Nephron progenitor cell (in vitro differentiated cells): ENCODE results near the gene DET1.

Experiments
- DNase-seq: peaks from one replicate; pipeline ENCODE4 v3.0.0; 2021
- H3K27ac Mint-ChIP-seq: 2 replicates; pipeline ENCODE4 v1.8.0; 2021; ENCODE audit warnings: mild to moderate bottlenecking, moderate library complexity, mixed read lengths
- H3K27me3 Mint-ChIP-seq: 2 replicates; pipeline ENCODE4 v1.8.0; 2021; ENCODE audit warnings: mild to moderate bottlenecking, low read depth, mixed read lengths; ENCODE audit not compliant: poor library complexity
- H3K36me3 Mint-ChIP-seq: 2 replicates; pipeline ENCODE4 v1.8.0; 2021; ENCODE audit warnings: low read depth, mixed read lengths
- H3K4me1 Mint-ChIP-seq: 2 replicates; pipeline ENCODE4 v1.8.0; 2021; ENCODE audit warnings: mixed read lengths
- H3K4me3 Mint-ChIP-seq: 2 replicates; pipeline ENCODE4 v1.8.0; 2021; ENCODE audit warnings: mild to moderate bottlenecking, moderate library complexity, mixed read lengths
- H3K9me3 Mint-ChIP-seq: 2 replicates; pipeline ENCODE4 v1.8.0; 2021; ENCODE audit warnings: mild to moderate bottlenecking, moderate library complexity, mixed read lengths
- TF ChIP-seq, protein P1 (sequence below): fragments of 200-600 bp; sonication (generic); IDR thresholded peaks from 2 replicates; pipeline ENCODE4 v1.5.0; 2021; ENCODE audit warnings: antibody characterized with exemption

Gene DET1

DNA sequence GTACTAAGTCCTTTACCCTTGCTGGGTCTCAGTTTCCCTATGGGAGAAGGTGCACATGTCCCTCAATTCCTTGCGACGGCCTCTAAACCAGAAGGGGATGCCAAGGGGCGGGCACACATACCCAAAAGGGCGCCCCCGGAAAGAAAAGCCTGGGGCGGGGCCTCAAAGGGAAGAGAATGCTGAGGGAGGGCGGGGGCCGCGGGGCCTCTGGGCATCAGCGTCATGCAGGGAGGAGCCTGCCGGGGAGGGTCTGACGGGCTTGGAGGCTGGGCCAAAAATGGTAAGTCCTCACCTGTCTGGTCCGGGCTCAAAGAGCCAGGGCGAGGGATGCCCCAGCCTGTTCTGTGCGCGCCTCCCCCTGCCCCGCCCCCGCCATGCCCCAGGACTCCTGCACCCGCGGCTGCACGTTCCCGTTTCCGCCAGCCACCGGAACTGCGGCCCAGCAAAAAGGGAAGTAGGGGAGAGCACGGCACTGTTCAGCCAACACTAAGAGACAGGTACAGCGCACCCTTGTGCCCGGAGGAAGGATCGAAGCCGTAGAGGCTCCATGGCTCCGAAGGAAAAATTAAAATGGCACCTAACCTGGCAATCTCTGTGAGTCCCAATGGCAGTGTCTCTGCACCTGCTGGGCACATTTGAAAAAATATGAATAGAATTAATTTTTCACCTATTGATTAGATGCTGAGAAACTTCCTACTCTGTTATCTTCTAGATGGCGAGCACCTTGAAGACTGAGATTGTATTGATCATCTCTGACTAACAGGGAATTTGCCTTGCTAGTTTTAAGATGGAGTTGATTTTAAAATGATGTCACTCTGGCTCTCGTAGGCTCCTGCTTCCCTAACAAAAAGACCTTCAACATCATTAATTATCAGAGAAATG, at the start of gene DET1:
DET1 (minus strand) TSS at position 434 of the 882 bp plus-strand sequence. CDS start 14,976 bp downstream, outside the sequence.
- DNase-seq = peak; percentile 87
- TF ChIP-seq, protein P1, sequence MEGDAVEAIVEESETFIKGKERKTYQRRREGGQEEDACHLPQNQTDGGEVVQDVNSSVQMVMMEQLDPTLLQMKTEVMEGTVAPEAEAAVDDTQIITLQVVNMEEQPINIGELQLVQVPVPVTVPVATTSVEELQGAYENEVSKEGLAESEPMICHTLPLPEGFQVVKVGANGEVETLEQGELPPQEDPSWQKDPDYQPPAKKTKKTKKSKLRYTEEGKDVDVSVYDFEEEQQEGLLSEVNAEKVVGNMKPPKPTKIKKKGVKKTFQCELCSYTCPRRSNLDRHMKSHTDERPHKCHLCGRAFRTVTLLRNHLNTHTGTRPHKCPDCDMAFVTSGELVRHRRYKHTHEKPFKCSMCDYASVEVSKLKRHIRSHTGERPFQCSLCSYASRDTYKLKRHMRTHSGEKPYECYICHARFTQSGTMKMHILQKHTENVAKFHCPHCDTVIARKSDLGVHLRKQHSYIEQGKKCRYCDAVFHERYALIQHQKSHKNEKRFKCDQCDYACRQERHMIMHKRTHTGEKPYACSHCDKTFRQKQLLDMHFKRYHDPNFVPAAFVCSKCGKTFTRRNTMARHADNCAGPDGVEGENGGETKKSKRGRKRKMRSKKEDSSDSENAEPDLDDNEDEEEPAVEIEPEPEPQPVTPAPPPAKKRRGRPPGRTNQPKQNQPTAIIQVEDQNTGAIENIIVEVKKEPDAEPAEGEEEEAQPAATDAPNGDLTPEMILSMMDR = peak; percentile 58
- H3K27ac Mint-ChIP-seq = peak within 1 kb of the TSS; percentile 84
- peaks cover 14% of the 10 kb centered on the region for H3K9me3 Mint-ChIP-seq
- H3K36me3 Mint-ChIP-seq = peaks cover 17% of the 10 kb centered on the region
- peak within 1 kb of the TSS; percentile 90 for H3K4me3 Mint-ChIP-seq
- H3K27me3 Mint-ChIP-seq = peaks cover 4% of the 10 kb centered on the region
- H3K4me1 Mint-ChIP-seq = peaks cover 27% of the 10 kb centered on the region

DNA sequence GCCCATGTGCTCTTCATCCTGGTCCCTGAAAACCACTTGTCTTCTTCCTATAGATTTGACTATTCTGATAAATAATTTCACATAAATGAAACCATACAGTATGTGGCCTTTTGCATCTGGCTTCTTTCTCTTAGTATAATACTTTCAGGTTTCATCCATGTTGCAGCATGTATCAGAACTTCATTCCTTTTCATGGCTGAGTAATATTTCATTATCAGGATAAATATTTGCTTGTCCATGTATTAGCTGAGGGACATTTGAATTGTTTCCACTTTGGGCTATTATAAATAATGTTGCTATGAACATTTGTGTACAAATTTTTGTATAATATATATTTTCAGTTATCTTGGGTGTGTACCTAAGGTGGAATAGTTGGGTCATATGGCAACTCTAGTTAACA, 44.9 kb upstream of the DET1 start:
- Mint-ChIP-seq H3K4me3 (no peak overlapping the region), H3K27me3 (peaks cover 39% of the 10 kb centered on the region), H3K36me3 (no peaks in the 10 kb centered on the region), H3K27ac (no peak overlapping the region), H3K9me3 (no peaks in the 10 kb centered on the region), H3K4me1 (peaks cover 19% of the 10 kb centered on the region)
- TF ChIP-seq, protein P1 = no peak
- DNase-seq = no peak

DNA sequence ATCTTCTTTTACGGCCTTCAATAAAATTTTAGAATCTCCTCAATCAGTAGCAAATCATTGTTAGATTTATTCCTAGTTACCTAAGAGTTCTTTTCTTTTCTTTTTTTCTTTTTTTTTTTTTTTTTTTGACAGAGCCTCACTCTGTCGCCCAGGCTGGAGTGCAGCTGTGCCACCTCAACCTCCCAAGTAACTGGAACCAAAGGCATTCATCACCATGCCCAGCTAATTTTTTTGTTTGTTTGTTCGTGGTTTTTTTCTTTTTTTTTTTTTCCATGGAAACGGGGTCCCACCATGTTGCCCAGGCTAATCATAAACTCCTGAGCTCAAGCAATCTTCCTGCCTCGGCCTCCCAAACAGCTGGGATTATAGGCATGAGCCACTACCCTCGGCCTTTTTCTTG, 44.3 kb upstream of the DET1 start:
- Mint-ChIP-seq H3K27ac (no peak overlapping the region), H3K36me3 (no peaks in the 10 kb centered on the region), H3K4me1 (peaks cover 25% of the 10 kb centered on the region), H3K9me3 (no peaks in the 10 kb centered on the region), H3K27me3 (peaks cover 37% of the 10 kb centered on the region), H3K4me3 (no peak overlapping the region)
- DNase-seq = no peak
- TF ChIP-seq, protein P1 = no peak

DNA sequence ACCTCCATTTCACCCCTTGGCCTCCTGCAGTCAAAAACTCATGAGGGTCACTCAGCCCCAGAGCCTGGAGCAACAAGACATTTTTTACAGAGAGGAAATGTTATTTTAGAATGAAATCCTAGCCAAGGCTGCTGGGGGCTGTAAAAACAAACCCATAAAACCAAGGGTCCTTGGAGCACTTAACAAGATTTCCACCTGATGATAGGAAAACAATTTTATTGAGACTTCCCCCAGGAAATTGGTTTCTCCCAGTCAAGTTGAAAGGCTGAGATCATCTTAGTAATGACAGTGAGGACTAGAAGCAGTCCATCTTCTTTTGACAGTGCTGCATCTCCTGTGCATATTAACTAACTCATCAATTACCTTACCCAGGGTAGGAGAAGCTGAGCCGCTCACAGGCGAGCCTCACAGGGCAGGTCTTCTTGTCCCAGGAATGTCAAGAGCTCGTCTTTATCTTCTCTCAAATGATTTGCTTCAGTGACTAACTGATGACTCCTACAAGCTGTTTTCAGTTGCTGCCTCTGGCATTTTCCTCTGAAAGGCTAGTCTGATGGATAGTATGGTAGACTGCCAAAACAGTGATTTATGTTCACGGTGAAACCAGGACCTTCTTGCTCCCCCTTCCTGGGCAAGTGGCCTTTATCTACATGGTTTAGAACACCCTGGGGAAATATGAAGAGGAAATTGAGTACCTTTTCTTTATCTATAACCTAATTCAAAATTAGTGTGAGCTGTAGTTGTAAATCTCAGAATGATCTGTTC, 40.1 kb upstream of the DET1 start:
- Mint-ChIP-seq H3K4me3 (peak overlapping the region; percentile 45), H3K9me3 (peaks cover 8% of the 10 kb centered on the region), H3K27me3 (peaks cover 17% of the 10 kb centered on the region), H3K4me1 (peaks cover 35% of the 10 kb centered on the region), H3K27ac (peak overlapping the region; percentile 86), H3K36me3 (no peaks in the 10 kb centered on the region)
- DNase-seq = no peak
- TF ChIP-seq, protein P1 = no peak

DNA sequence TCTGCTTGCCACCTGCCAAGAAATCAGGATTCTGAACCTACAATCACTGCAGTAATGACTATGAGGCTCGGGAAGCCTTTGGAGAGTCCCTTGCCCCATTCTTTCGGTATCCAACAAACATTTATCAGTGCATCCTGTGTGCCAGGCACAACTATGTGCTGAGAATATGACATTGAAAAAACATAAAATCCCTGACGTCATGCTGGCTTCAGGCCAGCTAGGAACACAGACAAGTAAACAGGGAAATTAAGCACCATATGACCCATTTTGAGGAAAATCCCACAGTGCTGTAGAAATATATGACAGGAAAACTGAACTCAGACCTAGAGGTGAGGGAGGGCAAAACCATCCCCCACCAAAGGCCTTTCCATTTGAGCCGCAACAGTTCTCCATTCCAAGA, 34.1 kb upstream of the DET1 start:
- H3K4me3 Mint-ChIP-seq = no peak overlapping the region
- H3K9me3 Mint-ChIP-seq = peaks cover 8% of the 10 kb centered on the region
- peaks cover 8% of the 10 kb centered on the region for H3K4me1 Mint-ChIP-seq
- TF ChIP-seq, protein P1 = no peak
- DNase-seq = no peak
- H3K36me3 Mint-ChIP-seq = no peaks in the 10 kb centered on the region
- H3K27me3 Mint-ChIP-seq = peaks cover 28% of the 10 kb centered on the region
- H3K27ac Mint-ChIP-seq = peak overlapping the region; percentile 59
